GM21576 (cell line): ENCODE data around the gene SLC8A3.
"Not testable (repeated sequence)": the region's sequence is repeated elsewhere in the genome, so short reads cannot be mapped to it uniquely, and the experiment has no call there.

ENCODE experiments used
- ATAC-seq: cut with Tn5 transposase; IDR thresholded peaks from one replicate; pipeline ENCODE4 v1.9.1; 2021; ENCODE audit warnings: mild to moderate bottlenecking, moderate library complexity; ENCODE audit not compliant: unreplicated experiment

The SLC8A3 gene, protein sequence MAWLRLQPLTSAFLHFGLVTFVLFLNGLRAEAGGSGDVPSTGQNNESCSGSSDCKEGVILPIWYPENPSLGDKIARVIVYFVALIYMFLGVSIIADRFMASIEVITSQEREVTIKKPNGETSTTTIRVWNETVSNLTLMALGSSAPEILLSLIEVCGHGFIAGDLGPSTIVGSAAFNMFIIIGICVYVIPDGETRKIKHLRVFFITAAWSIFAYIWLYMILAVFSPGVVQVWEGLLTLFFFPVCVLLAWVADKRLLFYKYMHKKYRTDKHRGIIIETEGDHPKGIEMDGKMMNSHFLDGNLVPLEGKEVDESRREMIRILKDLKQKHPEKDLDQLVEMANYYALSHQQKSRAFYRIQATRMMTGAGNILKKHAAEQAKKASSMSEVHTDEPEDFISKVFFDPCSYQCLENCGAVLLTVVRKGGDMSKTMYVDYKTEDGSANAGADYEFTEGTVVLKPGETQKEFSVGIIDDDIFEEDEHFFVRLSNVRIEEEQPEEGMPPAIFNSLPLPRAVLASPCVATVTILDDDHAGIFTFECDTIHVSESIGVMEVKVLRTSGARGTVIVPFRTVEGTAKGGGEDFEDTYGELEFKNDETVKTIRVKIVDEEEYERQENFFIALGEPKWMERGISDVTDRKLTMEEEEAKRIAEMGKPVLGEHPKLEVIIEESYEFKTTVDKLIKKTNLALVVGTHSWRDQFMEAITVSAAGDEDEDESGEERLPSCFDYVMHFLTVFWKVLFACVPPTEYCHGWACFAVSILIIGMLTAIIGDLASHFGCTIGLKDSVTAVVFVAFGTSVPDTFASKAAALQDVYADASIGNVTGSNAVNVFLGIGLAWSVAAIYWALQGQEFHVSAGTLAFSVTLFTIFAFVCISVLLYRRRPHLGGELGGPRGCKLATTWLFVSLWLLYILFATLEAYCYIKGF

DNA sequence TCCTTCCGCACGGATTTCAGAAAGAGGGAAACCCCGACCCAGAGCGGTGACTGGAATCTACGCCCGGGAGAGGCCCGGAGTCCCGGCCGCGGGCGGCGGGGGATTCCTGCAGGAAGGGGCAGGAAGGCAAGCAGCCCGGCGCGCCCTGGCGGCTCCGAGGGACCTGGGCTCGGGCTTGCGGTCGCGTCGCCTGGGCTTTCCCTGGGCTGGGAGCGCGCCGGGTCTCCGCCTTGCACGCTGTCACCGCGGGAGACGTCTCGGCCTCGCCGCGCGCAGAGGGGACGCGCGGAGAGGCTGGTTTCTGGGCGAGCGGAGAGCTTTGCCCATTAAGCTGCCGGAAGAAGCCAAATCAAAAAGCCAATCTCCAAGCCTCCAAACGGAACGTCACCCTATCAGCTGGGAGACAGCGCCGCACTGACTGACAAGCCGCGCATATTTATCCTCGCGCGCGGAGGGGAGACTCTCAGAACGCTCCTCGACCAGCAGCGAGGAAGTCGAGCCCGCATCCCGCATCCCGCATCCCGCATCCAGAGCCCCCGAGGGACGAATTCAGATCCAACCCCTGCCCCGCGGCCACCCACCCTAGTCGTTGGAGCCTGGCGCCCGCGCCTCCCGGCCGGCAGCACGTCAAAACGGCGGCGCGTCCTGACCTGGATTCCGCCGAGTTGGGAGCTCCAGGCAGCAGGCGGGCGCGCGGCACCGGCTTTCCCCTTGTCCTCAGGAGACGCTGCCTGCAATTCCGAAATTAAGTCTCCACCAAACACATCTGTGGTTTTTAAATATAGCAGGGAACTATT lies at the start of gene SLC8A3:
Gene SLC8A3 (minus strand): TSS at position 293 of the 797 bp plus-strand sequence. CDS start 20,529 bp downstream, outside the sequence.
- ATAC-seq: no peak

DNA sequence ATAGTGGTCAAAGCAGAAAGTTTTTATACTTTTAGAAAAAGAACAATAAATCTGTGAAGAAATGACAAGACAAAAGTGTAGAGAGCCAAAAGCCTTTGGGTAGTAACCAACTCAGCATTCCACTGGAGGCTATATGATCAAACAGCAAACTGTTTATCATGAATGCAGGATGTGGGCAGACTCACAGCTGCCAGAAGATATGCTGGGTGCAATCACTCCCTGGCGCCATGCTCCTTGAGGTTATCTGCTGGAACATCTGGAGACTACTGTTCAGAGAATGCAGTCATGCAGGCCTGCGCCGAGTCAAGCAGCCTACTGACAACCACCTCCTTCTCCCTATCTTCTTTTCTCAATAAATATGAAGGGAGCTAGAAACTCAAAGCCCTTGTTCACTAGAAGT lies 49.0 kb upstream of the SLC8A3 start:
- no peak for ATAC-seq

DNA sequence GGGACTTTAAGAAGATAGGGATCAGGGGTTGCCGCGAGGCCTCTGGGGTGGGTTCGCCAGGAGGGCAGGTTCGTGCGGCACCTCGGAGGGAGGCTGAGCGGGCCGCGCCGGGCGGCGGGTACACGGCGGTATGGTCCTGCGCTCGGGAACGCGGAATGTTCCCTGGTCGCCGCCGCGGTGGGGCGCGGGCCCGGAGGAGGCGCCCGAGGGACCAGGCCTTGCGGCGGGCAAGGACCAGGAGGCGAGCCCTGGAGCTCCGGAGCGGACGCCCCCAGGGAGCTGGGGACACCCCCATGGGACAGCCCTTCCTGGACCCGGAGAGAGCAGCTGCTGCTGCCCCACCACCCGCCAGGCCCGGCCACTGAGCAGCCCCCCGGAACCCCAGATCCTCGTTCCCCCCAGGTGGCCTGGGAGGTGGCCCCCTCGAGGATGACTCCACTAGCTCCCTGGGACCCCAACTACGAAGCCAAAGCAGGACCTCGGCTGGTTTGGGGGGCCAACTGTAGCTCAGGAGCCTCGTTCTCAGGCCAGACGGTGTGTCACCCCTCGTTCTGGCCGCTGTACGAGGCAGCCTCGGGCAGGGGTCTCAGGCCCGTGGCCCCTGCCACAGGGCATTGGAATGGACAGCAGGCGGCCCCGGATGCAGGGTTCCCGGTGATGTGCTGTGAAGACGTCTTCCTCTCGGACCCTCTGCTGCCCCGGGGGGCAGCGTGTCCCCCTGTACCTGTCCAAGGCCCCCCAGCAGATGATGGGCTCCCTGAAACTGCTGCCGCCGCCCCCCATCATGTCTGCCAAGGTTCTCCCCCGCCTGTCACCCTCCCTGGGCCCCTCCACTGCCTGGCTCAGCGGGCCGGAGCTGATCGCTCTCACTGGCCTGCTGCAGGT lies 45.6 kb upstream of the SLC8A3 start:
- ATAC-seq: no peak

DNA sequence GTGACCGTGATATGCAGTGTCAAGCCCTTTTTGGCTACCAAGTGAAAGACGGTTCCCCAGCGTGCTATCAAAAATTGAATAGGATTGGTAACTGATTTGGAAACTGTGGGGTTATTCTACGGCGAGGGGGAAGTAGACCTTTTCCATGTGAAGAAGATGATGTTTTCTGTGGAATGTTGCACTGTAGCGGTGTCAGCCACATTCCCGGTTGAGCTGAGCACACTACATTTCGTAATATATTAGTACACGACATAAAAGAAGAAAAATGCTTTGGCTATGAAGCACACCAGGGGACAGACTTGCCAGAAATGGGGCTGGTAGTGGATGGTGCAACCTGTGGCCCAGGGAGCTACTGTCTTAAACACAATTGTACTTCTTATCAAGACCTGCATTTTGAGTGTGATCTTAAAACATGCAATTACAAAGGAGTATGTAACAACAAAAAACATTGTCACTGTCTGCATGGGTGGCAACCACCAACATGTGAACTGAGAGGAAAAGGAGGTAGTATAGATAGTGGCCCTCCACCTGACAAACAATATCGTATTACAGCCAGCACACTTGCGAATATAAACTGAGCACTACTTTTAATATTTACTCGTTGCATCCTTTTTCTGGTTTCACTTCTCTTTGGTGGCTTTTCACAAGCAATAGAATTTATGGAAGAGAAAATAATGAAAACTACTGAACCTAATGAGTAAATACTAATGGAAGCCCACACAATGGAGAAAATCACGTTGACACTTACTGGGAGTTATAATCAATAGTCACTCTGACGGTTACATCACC lies 43.2 kb upstream of the SLC8A3 start:
- ATAC-seq: not testable (repeated sequence)

DNA sequence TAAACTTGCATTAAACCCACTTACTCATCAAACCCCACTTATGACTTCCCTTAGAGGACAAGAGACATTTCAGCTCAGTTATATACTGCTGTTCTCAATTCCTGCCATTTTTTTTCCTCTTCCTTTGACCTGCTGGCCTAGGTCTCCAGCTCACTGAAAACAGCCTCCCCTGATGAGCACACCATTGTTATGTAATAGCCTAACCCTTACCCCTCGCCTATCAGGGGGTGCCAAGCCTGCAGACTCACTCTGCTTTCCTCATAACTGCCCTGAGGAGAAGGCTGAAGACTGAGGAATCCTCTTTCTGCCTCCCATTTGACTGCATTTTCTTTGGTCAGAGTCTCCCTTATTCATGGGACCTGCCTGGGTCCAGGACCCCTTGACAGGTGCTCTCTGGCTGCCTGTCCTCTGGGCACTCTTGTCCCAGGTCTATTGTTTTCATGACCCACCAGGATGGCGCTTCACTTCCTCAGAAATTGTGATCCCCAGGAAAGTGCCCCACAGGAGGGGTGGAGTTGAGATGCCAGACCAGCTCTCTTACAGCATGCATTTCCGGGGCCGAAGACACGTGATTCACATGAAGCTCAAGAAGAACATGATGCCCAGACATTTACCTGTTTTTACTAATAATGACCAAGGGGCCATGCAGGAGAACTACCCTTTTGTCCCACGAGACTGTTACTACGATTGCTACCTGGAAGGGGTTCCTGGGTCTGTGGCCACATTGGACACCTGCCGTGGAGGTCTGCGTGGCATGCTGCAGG lies 41.3 kb upstream of the SLC8A3 start:
- not testable (repeated sequence) for ATAC-seq

DNA sequence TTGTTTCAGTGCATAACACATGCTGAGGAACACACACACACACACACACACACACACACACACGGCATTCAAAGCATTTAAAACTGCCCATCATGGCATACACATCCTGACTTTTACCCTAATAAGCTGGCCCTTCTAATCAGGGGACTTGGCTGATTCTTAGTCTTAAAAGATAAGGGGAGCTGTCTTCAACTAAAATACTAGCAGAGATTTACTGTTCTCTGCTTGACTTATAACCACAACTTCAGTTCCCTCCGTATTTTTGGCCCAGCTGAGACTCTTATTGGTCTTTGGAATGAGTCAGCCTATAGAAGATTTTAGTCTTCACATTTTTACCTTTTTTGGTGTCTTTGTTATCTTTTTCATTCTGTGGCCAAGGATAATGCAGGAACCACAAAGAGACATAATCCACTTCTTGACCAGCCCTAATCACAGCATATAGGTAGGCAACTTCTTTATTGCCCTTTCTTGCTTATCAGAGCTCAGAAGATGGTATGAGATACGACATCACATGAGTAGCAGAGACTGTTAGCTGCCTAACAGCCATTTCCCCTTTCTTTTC lies 25.1 kb upstream of the SLC8A3 start:
- ATAC-seq: no peak

DNA sequence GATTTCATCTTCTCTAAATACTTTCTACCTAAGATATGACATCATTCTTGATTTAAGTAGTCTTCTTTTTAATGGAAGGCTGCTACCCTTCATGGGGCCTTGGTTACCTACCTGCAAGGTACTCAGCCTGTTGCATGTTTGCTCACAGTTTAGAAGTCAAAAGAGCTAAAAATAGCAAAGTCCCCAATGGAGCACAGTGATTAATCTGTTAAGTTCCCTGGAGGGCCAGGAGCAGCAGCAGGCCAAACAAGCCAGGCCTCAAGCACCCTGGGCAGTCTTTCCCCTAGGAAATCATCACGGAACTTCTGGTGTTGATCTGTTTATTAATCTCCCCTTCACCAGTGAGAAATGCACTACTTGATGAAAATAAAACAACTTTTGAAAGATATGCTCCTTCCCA lies 24.0 kb upstream of the SLC8A3 start:
- no peak for ATAC-seq

DNA sequence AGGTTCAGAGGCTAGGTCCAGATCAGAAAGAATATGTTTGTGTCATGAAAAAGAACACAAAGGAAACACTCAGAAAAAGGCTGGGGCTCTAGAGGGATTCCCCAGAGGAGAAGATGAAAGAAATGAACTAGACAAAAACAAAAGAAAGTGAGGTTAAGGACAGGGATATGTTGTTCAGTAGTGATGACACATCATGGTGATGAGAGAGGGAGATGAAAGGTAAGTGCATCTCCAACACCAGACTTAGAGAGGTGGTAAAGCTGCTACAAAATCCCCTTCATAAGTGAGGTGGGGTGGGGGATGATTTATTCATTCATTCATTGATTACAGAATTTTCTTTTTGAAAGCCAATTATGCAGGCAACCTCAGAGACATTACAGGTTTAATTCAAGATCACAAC lies 19.6 kb upstream of the SLC8A3 start:
- no peak for ATAC-seq

DNA sequence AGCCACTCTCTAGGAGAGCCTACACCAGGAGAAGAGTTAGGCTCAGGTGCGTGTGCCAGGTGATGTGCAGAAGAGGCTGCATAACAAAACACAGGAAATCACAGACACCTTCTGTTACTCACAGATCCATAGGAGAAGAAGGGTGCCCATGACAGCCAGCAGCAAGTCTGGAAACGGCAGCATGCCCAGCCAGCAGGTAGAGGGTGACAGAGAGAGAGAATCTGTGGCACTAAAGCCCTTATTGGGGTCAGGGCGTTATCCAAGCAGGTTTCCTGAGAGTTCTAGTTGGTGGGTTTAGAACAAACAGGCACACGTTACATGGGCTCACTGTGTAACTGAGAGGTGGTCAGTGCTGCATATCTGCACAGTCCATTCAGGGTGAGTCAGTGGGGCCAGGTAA lies 14.9 kb upstream of the SLC8A3 start:
- ATAC-seq: no peak

DNA sequence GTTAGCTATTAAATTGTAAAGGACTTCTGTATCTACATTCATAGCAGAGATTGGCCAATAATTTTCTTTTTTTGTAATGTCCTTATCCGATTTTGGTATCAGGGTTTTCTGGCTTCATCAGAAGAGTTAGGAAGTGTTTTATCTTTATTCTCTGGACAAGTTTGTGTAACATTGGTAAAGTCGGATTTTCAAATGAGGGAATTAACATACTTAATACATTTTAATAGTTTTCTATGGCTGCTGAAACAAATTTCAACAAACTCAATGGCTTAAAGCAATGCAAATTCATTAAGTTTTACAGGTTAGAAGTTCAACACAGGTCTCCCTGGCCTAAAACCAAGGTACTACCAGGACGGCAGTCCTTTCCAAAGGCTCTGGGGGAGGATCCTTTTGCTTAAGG lies 13.2 kb upstream of the SLC8A3 start:
- ATAC-seq: no peak

DNA sequence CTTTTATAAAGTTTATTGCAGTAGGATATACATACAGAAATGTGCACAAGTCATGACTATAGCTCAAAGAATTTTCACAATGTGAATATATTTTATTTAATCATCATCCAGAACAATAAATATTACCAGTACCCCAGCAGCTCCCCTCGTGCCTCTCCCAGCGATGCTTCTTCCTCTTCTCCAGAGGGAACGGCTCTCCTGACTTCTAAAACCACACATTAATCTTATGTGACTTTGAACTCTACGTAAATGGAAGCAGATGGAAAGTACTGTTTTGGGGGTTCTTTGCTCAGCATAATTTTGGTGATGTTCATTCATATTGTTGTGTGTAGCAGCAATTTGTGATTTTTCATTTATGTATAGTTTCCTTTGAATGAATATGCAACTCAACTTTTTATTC lies 4.6 kb upstream of the SLC8A3 start:
- ATAC-seq: no peak

DNA sequence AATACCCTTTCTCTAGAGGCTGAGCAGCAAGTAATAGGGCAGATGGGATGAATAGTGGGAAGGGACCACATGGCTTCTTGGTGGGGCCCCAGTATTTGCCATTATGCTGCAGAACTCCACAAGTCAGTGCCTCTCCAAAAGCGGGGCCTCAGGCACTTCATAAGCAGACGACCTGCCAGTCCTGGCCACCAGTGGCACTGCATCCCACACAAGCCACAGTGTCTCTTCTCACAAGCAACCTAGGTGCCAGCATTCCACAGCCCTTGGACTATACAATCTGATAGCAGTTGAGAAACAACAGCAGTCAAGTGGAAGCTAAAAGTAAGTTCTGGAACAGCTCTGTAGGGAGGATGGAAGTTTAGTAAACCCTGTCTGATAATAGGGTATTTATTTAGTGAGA lies 4.2 kb upstream of the SLC8A3 start:
- ATAC-seq: no peak

DNA sequence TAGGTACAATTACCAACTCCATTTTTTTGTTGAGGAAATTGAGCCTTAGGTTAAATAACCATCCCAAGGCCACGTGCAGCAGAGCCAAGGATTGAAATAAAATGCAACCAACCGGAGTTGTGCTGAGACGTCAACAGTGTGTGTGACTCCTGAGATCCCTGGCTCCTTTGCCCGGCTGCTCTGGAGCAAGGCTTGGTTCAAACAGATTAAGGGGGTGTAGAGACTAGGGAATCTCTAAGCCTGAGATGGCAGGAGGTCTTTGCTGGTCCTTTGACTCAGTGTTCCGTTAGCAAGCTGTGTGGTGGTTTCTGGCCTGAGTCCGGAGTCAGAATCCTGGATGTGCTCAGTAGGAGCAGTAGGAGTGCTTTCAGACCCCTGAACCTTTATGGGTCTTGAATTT lies 1.4 kb upstream of the SLC8A3 start:
- no peak for ATAC-seq

DNA sequence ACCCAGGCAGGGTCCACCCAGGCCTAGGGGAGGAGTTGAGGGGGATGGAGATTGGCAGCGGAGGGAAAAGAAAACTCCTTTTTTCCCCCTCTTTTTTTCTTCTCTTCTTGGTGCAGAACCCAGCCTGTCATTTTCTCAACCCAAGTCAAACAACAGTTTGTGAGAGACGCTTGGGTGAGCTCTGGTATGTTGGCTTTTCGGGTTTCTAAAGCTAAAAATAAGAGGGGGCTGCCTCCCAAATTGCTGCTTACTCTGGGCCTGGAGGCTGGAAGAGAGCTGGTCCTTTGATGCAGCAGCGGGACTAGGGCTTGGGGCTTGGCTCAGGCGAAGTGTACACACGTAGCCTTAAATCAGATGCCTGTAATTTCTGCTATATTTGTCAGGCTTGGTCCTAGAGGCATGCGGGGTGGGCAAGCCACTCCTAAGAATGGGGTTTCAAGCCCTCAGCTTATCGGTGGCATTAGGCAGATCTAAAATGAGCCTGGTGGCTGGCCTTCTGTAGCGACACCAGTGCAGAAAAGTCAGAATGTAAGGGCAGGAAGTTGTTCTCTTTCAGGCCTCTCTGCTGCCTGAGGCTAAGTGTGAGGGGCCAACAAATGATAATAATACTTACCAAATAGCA lies 816 bp upstream of the SLC8A3 start:
- ATAC-seq: no peak

DNA sequence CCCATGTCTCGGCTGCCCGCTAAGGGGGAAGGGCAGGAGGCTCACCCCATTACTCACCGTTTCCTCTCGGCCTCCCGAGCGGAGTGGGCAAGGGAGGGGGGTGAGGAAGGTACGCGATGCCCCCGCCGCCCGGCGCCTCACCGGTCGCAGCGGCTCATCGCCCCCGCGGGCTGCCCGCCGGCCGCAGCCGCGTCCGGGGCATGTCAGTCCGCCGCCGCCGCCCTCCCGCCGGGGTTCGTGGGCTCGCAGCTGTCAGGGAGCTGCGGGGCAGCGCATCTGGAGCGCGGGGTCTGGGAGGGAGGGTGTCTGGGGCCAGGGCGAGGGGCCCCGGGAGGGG lies 461 bp downstream of the SLC8A3 start:
- no peak for ATAC-seq

DNA sequence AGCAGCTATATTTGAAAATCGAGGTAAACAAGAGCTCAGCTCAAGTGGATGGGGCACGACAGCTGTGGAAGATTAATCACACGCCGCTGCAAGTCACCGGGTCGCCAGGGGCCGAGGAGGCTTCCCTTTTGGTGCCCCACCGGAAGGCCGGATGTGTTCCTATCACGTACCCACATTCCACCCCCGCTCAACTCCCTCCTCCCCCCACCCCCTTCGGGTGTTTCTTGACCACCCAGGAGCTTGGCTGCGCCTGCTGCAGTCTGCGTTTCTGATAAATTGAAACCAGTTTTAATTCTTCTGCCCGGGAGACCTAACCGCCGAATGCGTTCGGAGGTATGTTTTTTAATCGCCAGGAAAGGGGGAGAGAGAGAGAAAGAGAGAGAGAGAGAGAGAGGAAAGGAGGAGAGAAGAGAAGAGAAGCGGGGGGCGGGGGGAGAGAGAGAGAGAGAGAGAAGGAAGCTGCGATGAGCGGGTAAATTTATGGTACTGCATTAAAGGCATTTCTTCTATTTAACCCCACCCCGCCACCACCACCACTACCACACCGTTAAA lies 1.8 kb downstream of the SLC8A3 start:
- ATAC-seq: no peak

DNA sequence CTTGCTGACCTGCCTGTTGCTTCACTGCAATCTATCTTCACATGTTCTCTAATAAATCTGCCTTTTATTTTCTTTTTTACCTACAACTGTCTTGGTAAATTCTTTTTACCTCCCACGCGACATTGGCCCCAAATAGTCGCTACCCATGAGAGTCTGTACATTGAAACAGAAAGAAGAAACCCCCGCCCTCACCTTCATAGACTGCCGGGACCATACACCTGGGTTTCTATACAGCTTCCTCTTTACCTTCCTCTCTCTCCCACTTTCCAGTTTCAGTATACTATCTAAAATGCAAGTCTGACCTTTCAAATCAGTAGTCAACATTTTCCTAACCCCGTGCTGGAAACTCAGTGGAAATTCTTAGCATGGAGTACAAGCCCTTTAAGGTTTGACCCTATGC lies 4.8 kb downstream of the SLC8A3 start:
- peak; percentile 69 for ATAC-seq

DNA sequence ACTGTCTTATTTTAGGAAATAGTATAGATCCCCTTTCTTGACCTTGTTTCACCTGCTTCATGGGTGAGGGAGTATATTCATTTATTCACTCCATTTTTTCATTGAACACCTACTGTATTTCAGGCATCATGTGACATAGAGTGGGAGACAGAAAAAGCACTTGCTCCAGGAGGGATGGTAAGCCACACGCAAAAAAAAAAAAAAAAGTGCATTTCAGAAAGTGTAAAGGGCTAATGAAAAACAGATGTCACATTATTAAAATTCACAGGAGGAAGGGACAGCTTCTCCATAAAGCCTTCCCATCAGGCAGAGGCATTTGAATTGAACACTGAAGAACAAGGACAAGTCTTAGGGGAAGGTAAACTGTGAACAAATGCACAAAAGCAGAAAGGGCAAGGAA lies 7.5 kb downstream of the SLC8A3 start:
- no peak for ATAC-seq
